ENCODE results near the gene TMUB2.
A peak's percentile ranks its signal among the peaks of the same experiment; 100 is the strongest.

Gene TMUB2

DNA sequence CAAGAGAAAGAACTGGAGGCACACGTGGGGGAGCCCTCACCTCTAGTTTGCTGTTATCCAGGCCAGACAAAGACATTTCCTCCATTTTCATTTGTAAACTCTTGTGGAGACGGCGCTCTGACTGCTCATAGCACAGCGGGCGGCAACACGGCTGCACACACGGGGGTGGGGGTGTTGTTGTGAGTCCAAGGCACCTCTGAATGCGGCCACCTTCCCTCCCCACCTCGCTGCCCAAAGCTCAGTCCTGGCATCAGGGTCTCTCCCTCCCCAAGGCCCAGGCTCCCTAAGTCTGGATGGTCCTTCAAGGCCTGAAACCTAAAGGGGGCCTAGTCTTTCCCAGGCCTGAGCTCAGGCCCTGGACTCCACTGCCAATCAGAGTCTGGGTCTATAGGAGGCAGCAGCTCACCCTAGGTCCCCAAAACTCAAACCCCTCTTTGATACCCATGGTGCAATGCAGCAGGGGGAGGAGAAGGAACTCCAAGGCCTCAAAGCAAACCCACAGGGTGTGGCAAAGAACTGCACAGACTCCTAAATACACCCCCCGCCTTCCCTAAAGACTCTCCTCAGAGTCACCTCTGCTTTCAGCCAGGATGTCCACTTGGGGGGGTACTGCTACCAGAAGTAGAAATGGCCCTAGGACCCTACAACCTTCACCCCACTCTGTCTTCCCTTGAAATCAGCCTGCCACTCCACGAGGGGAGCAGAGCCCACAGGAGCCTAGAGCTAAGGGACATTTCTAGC is 11.4 kb downstream of the TMUB2 start:
- peaks cover 39% of the 10 kb centered on the region for H3K36me3 ChIP-seq (ENCODE audit: insufficient read depth, low read length)
- H3K4me1 ChIP-seq (ENCODE audit: insufficient read depth, low read length, severe bottlenecking), result peaks cover 23% of the 10 kb centered on the region
- H3K4me2 ChIP-seq (ENCODE audit: low read length), result peak overlapping the region; percentile 90
- no peaks in the 10 kb centered on the region for H3K79me2 ChIP-seq (ENCODE audit: insufficient read depth, low read length)
- H2AFZ ChIP-seq (ENCODE audit: low read length), result no peak overlapping the region
- H3K27me3 ChIP-seq (ENCODE audit: insufficient read depth, low read length), result no peaks in the 10 kb centered on the region
- H3K9me3 ChIP-seq (ENCODE audit: low read length), result no peaks in the 10 kb centered on the region
- no peaks in the 10 kb centered on the region for H4K20me1 ChIP-seq (ENCODE audit: insufficient read depth, low read length)
- peak overlapping the region; percentile 96 for H3K9ac ChIP-seq (ENCODE audit: low read length)
- TF ChIP-seq, protein P1, sequence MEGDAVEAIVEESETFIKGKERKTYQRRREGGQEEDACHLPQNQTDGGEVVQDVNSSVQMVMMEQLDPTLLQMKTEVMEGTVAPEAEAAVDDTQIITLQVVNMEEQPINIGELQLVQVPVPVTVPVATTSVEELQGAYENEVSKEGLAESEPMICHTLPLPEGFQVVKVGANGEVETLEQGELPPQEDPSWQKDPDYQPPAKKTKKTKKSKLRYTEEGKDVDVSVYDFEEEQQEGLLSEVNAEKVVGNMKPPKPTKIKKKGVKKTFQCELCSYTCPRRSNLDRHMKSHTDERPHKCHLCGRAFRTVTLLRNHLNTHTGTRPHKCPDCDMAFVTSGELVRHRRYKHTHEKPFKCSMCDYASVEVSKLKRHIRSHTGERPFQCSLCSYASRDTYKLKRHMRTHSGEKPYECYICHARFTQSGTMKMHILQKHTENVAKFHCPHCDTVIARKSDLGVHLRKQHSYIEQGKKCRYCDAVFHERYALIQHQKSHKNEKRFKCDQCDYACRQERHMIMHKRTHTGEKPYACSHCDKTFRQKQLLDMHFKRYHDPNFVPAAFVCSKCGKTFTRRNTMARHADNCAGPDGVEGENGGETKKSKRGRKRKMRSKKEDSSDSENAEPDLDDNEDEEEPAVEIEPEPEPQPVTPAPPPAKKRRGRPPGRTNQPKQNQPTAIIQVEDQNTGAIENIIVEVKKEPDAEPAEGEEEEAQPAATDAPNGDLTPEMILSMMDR (IDR thresholded peaks at IDR 0.05; ENCODE audit: low read length), result no peak
- TF ChIP-seq EZH2 (IDR thresholded peaks at IDR 0.05; ENCODE audit: borderline replicate concordance, low read length), result no peak
- H3K4me3 ChIP-seq (ENCODE audit: low read depth, low read length, poor library complexity, severe bottlenecking), result peak overlapping the region; percentile 79
- H3F3A ChIP-seq (ENCODE audit: insufficient read depth, low read length), result no peaks in the 10 kb centered on the region
- no peaks in the 10 kb centered on the region for H3K9me2 ChIP-seq (ENCODE audit: low read depth, low read length)
- H3K27ac ChIP-seq (ENCODE audit: low read depth, low read length, poor library complexity, severe bottlenecking), result peak overlapping the region; percentile 73

DNA sequence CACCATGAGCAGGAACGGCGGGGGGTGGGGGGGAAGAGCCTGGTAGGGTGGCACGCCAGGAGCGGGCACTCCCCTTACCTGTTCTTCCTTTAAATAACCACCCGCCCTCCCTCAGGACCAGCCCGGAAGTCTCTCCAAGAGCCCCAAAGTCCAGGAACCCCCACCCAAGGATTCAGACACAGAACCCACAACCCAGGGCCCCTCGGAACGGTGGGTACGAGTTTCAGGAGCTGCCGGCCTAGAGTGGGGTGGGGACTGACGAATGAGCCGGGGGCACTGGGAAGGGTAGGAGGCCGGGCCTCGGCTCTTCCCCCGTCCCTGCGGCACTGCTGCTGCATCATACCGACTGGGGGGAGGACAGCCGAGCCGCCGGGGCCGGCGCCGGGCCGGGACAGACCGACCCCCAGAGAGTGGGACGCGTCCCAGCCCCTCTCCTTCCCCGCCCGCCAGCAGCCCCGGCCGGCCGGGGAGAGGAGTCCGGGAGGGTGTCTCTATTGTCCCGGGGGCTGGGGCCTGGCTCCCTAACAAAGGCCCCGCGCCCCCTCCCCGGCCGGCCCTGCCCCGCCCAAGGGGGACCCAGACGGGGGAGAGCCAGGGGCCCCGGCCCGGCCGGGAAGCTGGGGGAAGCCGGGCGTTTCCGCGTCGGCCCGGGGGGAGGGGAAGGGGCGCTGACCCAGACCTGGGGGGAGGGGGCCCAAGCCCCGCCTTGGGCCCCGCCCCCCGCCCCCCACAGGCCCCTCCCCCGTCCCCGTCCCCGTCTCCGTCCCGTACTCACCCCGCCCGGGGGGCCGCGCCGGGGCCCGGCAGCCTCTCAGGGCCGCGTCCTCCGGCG is 12.2 kb downstream of the TMUB2 start:
- no peaks in the 10 kb centered on the region for H3K27me3 ChIP-seq (ENCODE audit: insufficient read depth, low read length)
- peaks cover 31% of the 10 kb centered on the region for H3K36me3 ChIP-seq (ENCODE audit: insufficient read depth, low read length)
- H3K9ac ChIP-seq (ENCODE audit: low read length), result peak overlapping the region; percentile 96
- H3K79me2 ChIP-seq (ENCODE audit: insufficient read depth, low read length), result no peaks in the 10 kb centered on the region
- H2AFZ ChIP-seq (ENCODE audit: low read length), result no peak overlapping the region
- no peaks in the 10 kb centered on the region for H3K9me2 ChIP-seq (ENCODE audit: low read depth, low read length)
- peak overlapping the region; percentile 79 for H3K4me3 ChIP-seq (ENCODE audit: low read depth, low read length, poor library complexity, severe bottlenecking)
- H4K20me1 ChIP-seq (ENCODE audit: insufficient read depth, low read length), result no peaks in the 10 kb centered on the region
- no peaks in the 10 kb centered on the region for H3F3A ChIP-seq (ENCODE audit: insufficient read depth, low read length)
- no peaks in the 10 kb centered on the region for H3K9me3 ChIP-seq (ENCODE audit: low read length)
- peak overlapping the region; percentile 73 for H3K27ac ChIP-seq (ENCODE audit: low read depth, low read length, poor library complexity, severe bottlenecking)
- peak overlapping the region; percentile 90 for H3K4me2 ChIP-seq (ENCODE audit: low read length)
- no peak for TF ChIP-seq EZH2 (IDR thresholded peaks at IDR 0.05; ENCODE audit: borderline replicate concordance, low read length)
- TF ChIP-seq, protein P1 (IDR thresholded peaks at IDR 0.05; ENCODE audit: low read length), result no peak
- H3K4me1 ChIP-seq (ENCODE audit: insufficient read depth, low read length, severe bottlenecking), result peaks cover 28% of the 10 kb centered on the region

DNA sequence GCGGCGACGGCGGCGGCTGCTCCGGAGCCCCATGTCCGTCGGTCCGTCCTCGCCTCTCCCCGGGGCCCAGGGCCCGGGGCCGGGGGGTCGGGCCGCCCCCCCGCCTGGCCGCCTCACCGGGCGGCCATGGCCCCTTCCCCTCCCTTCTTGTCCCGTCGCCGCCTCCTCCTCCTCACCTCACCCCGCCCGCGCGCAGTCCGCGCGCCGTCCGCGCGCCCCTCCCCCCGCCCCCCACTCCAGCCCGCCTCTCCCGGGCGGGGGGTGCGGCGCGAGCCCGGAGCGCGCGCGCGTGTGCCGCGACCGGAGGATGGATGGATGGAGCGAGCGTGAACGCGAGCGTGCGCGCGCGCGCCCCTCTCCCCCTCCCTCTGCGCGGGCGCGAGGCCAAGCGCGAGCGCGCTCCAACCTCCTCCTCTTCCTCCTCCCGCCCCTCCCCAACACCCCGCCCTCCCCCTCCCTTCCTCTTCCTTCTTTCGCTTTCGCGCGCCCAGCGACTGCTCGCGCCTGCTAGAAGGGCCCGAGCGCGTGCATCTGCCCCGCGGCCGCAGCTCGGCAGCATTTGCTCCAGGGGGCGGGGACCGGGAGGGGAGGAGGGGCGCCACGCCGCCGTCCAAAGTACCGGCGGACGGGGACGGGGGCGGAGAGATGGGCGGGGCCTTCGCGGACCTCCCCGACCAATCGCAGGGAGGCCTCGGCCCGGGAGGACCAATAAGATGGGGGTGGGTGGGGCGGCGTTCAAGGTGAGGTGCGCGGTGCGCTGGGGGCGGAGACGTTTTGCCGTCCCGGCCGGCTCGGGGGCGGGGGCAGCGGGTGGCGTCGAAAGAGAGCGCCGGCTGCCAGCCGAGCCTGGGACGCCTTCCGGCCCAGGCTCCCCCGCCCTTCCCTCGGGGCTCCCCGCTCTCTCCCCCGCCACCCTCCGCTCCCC is 13.0 kb downstream of the TMUB2 start, which contains the start of gene ATXN7L3:
Gene ATXN7L3, minus strand, starts transcription at position 332 of the 925 bp plus-strand sequence. CDS start 1,814 bp downstream, outside the sequence.
- Histone ChIP-seq H3K9me2 (ENCODE audit: low read depth, low read length) (no peaks in the 10 kb centered on the region), H2AFZ (ENCODE audit: low read length) (no peak within 1 kb of the TSS), H3K4me2 (ENCODE audit: low read length) (peak within 1 kb of the TSS; percentile 94), H3K9ac (ENCODE audit: low read length) (peak within 1 kb of the TSS; percentile 96), H3K4me3 (ENCODE audit: low read depth, low read length, poor library complexity, severe bottlenecking) (peak within 1 kb of the TSS; percentile 79), H3K27ac (ENCODE audit: low read depth, low read length, poor library complexity, severe bottlenecking) (peak within 1 kb of the TSS; percentile 74), H3K79me2 (ENCODE audit: insufficient read depth, low read length) (no peaks in the 10 kb centered on the region), H3F3A (ENCODE audit: insufficient read depth, low read length) (no peaks in the 10 kb centered on the region), H3K36me3 (ENCODE audit: insufficient read depth, low read length) (peaks cover 22% of the 10 kb centered on the region; the same call in 1 of the 2 replicates), H3K9me3 (ENCODE audit: low read length) (no peaks in the 10 kb centered on the region), H4K20me1 (ENCODE audit: insufficient read depth, low read length) (no peaks in the 10 kb centered on the region), H3K4me1 (ENCODE audit: insufficient read depth, low read length, severe bottlenecking) (peaks cover 29% of the 10 kb centered on the region), H3K27me3 (ENCODE audit: insufficient read depth, low read length) (no peaks in the 10 kb centered on the region)
- TF ChIP-seq, protein P1 (IDR thresholded peaks at IDR 0.05; ENCODE audit: low read length), result no peak
- no peak for TF ChIP-seq EZH2 (IDR thresholded peaks at IDR 0.05; ENCODE audit: borderline replicate concordance, low read length)

Data from OCI-LY1 (cell line).